Measurements from ENCODE around the gene ITPK1.
A peak's percentile ranks its signal among the peaks of the same experiment; 100 is the strongest.

Gene ITPK1

DNA sequence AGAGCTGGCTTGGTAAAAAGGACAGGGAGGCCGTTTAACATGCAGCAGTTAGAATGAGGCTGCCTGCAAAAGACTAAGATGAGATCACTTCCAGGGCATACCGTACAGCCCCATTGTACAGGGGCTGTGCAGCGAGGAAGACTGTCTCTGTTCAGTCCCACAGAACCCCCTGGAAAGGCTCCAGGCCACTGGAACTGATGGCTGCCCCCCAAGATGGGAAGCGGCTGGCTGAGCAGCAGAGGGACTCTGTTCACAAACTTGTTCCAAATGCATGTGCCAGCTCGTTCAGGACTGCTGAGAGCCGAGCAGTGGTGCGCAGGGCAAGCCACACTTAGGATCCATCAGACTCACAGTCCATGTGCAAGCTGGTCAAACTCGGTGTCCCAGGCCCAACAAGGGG, 109.9 kb downstream of the ITPK1 start:
- TF ChIP-seq, protein P1, sequence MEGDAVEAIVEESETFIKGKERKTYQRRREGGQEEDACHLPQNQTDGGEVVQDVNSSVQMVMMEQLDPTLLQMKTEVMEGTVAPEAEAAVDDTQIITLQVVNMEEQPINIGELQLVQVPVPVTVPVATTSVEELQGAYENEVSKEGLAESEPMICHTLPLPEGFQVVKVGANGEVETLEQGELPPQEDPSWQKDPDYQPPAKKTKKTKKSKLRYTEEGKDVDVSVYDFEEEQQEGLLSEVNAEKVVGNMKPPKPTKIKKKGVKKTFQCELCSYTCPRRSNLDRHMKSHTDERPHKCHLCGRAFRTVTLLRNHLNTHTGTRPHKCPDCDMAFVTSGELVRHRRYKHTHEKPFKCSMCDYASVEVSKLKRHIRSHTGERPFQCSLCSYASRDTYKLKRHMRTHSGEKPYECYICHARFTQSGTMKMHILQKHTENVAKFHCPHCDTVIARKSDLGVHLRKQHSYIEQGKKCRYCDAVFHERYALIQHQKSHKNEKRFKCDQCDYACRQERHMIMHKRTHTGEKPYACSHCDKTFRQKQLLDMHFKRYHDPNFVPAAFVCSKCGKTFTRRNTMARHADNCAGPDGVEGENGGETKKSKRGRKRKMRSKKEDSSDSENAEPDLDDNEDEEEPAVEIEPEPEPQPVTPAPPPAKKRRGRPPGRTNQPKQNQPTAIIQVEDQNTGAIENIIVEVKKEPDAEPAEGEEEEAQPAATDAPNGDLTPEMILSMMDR (IDR thresholded peaks at IDR 0.05; ENCODE audit: low read length, missing control alignments), result no peak
- DNase-seq (ENCODE audit: low read depth), result no peak
- H3K4me3 ChIP-seq (replicated peaks; ENCODE audit: low read depth, low read length), result no peak overlapping the region

DNA sequence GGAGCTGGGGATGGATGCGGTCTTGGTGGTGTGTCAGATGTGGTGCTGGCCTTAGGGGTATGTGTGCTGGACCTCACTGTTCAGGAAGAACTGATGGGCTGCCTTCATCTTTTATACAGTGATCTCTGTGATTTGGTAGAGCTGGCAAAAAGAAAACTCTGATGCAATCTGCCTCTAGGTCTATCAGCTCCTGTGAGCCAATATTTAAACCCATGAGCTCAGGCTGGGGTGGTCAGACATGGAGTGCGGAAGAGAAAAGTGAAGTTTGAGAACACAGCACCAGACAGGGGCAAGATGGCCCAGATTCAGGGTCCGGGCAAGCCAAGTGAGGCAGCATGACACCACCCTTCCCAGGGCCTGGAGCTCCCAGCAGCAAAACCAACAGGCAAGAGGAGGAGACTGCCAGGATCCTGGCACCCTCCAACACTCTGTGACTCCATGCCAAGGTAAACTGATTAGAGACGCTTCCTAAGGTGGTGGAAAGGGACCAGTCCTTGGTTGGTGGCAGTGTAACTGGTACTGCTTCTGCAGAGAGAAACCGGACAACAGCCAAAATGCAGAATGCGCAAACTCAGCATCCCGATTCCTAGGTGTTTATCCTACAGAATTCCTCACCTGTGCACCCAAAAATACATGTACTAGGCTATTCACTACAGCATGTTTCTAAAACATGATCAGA, 110.5 kb downstream of the ITPK1 start:
- TF ChIP-seq, protein P1 (IDR thresholded peaks at IDR 0.05; ENCODE audit: low read length, missing control alignments), result no peak
- no peak overlapping the region for H3K4me3 ChIP-seq (replicated peaks; ENCODE audit: low read depth, low read length)
- DNase-seq (ENCODE audit: low read depth), result no peak

DNA sequence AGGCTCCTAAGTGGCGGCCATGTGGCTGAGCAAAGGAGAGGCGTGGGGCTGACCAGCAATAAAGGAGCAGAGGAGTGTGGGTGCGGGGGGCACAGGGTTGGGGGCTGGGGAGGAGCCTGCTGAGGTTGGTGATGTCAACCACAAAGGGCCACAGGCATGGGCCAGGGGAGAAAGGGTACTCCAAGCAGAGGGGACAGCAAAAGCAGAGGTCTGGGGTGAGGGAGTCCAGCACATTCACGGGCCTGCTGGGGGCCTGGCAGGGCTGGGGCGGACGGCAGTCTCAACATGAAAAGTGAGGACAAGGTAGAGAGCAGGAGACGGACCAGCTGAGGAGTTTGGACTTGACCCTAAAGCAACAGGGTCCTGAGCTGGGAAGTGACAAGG, 111.0 kb downstream of the ITPK1 start:
- DNase-seq (ENCODE audit: low read depth), result no peak
- no peak overlapping the region for H3K4me3 ChIP-seq (replicated peaks; ENCODE audit: low read depth, low read length)
- TF ChIP-seq, protein P1 (IDR thresholded peaks at IDR 0.05; ENCODE audit: low read length, missing control alignments), result no peak

DNA sequence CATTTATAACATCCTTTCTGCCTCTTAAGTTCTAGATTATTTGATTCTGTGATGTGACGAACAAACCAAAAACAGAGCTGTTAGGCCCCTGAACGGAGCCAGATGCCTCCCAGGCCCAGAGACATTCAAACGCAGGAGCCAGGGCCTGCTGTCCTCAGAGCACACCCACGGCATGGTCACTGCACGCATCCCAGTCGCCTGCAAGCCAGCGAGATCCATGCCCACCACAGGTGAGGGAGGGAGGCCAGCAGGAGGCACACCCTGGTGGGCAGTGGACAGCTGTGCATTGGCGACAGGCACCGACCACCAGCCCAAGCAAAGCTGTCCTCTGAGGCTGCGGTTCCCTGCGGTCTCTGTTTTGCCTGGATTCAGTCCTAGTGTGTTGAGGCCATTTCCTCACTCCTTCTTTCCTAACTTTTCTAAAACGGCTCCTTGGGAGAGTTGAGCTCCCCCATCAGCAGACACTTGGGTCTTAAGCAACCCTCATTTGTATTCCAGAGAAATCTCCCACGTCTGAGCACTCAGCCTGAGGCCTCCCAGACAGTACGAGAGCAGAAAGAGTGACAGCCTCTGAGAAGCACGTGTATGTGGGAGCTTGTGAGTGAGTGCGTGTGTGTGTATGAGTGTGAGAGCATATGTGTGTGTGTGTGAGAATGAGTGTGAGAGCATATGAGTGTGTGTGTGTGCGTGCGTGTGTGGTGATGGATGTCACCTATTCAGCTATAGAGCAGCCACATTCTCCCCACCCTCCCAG, 111.6 kb downstream of the ITPK1 start:
- DNase-seq (ENCODE audit: low read depth), result peak; percentile 29
- TF ChIP-seq, protein P1 (IDR thresholded peaks at IDR 0.05; ENCODE audit: low read length, missing control alignments), result no peak

DNA sequence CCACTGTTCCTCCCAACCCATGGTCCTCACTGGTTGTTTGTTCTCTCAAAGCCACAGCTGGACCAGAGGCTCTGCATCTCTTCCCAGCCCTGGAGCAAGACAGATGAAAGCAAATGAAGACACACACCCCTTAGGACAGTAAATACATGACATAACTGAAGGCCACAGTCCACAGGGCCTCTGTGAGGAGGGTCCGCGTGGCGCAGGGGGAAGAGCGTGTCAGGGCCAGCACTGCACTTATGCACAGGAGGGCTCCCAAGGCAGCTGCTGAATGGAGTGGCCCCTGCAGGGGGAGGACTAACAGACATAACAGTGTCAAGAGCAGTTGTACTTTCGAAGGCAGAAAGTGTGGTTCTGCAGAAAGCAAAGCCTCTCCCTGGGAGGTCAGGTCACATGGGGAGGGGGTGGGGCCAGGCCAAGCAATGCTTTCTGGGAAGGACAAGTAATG, 112.8 kb downstream of the ITPK1 start:
- no peak overlapping the region for H3K4me3 ChIP-seq (replicated peaks; ENCODE audit: low read depth, low read length)
- TF ChIP-seq, protein P1 (IDR thresholded peaks at IDR 0.05; ENCODE audit: low read length, missing control alignments), result no peak
- DNase-seq (ENCODE audit: low read depth), result no peak

More for the DNA sequence above, 111.6 kb downstream of the ITPK1 start:
- no peak overlapping the region for H3K4me3 ChIP-seq (replicated peaks; ENCODE audit: low read depth, low read length)

DNA sequence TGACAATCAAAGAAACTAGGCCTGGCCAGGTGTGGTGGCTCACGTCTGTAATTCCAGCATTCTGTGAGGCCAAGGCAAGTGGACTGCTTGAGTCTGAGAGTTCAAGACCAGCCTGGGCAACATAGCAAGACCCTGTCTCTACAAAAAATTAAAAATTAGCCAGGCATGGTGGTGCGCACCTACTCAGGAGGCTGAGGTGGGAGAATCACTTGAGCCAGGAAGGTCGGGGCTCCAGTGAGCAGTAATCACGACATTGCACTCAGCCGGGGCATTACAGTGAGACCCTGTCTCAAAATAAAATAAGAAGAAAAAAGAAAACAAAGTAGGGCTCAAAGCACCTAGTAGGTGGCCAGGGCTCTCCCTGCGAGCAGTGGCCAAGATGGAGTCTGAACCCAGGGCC, 113.7 kb downstream of the ITPK1 start:
- DNase-seq (ENCODE audit: low read depth), result no peak
- no peak overlapping the region for H3K4me3 ChIP-seq (replicated peaks; ENCODE audit: low read depth, low read length)
- TF ChIP-seq, protein P1 (IDR thresholded peaks at IDR 0.05; ENCODE audit: low read length, missing control alignments), result no peak

All from fibroblast of pulmonary artery (primary cell).